ENCODE measurements around the gene SPATA13. TPM values are rescaled to one million over a fixed set of nuclear protein-coding genes. Genes with fewer than 3 reads are reported as not detected.
"Not testable (repeated sequence)": the region's sequence is repeated elsewhere in the genome, so short reads cannot be mapped to it uniquely, and the experiment has no call there.

SPATA13 gene
- total RNA-seq, 3 donors from 2014 or later, result 35.2 to 59.5 (median 35.6) TPM

- no peak for DNase-seq
- intact Hi-C loops (cut with DNase I, micrococcal nuclease), result no loop called here
- no peak for ATAC-seq
- Histone ChIP-seq H3K4me3 (no peak overlapping the region), H3K4me1 (ENCODE audit: low read depth) (no peaks in the 10 kb centered on the region), H3K36me3 (ENCODE audit: low read depth) (no peaks in the 10 kb centered on the region), H3K9me3 (no peaks in the 10 kb centered on the region)
- no peak for TF ChIP-seq CTCF (IDR thresholded peaks at IDR 0.05)
Measured at GRCh38 chr13:24340608-24340955, 180.1 kb downstream of the SPATA13 start.

GRCh38 chr13:24341439-24341838, 180.9 kb downstream of the SPATA13 start:
- no peak overlapping the region for H3K4me3 ChIP-seq
- TF ChIP-seq CTCF (IDR thresholded peaks at IDR 0.05), result no peak
- H3K36me3 ChIP-seq (ENCODE audit: low read depth), result no peaks in the 10 kb centered on the region
- ATAC-seq (peak; percentile 59), DNase-seq (no peak)
- intact Hi-C loops (cut with DNase I, micrococcal nuclease), result no loop called here
- no peaks in the 10 kb centered on the region for H3K4me1 ChIP-seq (ENCODE audit: low read depth)
- H3K9me3 ChIP-seq, result no peaks in the 10 kb centered on the region

- Histone ChIP-seq H3K4me3 (no peak overlapping the region), H3K36me3 (ENCODE audit: low read depth) (no peaks in the 10 kb centered on the region), H3K9me3 (no peaks in the 10 kb centered on the region), H3K4me1 (ENCODE audit: low read depth) (peaks cover 22% of the 10 kb centered on the region)
- ATAC-seq (peak; percentile 24), DNase-seq (peak in 1 of 3 donors; percentile 33)
- no peak for TF ChIP-seq CTCF (IDR thresholded peaks at IDR 0.05)
- intact Hi-C loops (cut with DNase I, micrococcal nuclease), result no loop called here
Measured at GRCh38 chr13:24348385-24348784, 187.9 kb downstream of the SPATA13 start.

GRCh38 chr13:24348797-24349515, 188.4 kb downstream of the SPATA13 start:
- TF ChIP-seq CTCF (IDR thresholded peaks at IDR 0.05), result no peak
- Histone ChIP-seq H3K9me3 (no peaks in the 10 kb centered on the region), H3K36me3 (ENCODE audit: low read depth) (no peaks in the 10 kb centered on the region), H3K4me3 (no peak overlapping the region), H3K4me1 (ENCODE audit: low read depth) (peaks cover 22% of the 10 kb centered on the region)
- DNase-seq (peak; percentile 72 to 92 (median 76)), ATAC-seq (peak; percentile 92)
- intact Hi-C loops (cut with DNase I, micrococcal nuclease), result no loop called here

GRCh38 chr13:24349778-24350664, 189.5 kb downstream of the SPATA13 start:
- H3K36me3 ChIP-seq (ENCODE audit: low read depth); H3K4me3 ChIP-seq; H3K9me3 ChIP-seq: not testable (repeated sequence)
- H3K4me1 ChIP-seq (ENCODE audit: low read depth), result peaks cover 22% of the 10 kb centered on the region
- intact Hi-C loops (cut with DNase I, micrococcal nuclease), result loop anchor here in 1 of 2 donors (10.0 kb wide), 1 partner anchor 1415 kb away; no protein-coding TSS in a partner anchor
- ATAC-seq (peak; percentile 58), DNase-seq (peak in 1 of 3 donors; percentile 30)

- no peak for DNase-seq
- no peak for ATAC-seq
- Histone ChIP-seq H3K4me3 (no peak overlapping the region), H3K36me3 (ENCODE audit: low read depth) (no peaks in the 10 kb centered on the region), H3K9me3 (no peaks in the 10 kb centered on the region), H3K4me1 (ENCODE audit: low read depth) (peaks cover 22% of the 10 kb centered on the region)
- intact Hi-C loops (cut with DNase I, micrococcal nuclease), result loop anchor here in 1 of 2 donors (10.0 kb wide), 1 partner anchor 1417 kb away; no protein-coding TSS in a partner anchor
- no peak for TF ChIP-seq CTCF (IDR thresholded peaks at IDR 0.05)
Measured at GRCh38 chr13:24351423-24351822, 190.9 kb downstream of the SPATA13 start.

All from mucosa of descending colon (tissue), 3 donors.